ENCODE data around the gene SMG9.
A peak's percentile ranks its signal among the peaks of the same experiment; 100 is the strongest.

Gene SMG9

DNA sequence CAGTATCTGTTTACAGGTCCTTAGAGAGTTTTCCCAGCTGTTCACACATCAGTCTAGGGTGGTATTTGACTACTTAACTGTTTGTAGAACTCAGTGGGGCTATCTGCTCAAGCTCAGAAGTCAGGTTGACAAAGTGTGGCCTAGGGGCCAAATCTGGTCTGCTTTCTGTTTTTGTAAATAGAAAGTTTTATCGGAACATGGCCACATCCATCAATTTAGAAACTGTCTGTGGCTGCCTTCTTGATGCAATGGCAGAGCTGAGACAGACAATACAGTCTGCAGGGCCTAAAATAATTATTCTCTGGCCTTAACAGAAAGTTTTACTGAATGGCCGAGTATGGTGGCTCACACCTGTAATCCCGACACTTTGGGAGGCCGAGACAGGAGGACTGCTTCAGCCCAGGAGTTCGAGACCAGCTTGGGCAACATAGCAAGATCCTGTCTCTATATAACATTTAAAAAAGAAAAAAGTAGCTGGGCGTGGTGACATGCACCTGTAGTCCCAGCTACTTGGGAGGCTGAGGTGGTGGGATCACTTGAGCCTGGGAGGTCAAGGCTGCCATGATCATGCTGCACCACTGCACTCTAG is 2.4 kb downstream of the SMG9 start:
- peak in 1 of 5 donors; percentile 47 for DNase-seq

DNA sequence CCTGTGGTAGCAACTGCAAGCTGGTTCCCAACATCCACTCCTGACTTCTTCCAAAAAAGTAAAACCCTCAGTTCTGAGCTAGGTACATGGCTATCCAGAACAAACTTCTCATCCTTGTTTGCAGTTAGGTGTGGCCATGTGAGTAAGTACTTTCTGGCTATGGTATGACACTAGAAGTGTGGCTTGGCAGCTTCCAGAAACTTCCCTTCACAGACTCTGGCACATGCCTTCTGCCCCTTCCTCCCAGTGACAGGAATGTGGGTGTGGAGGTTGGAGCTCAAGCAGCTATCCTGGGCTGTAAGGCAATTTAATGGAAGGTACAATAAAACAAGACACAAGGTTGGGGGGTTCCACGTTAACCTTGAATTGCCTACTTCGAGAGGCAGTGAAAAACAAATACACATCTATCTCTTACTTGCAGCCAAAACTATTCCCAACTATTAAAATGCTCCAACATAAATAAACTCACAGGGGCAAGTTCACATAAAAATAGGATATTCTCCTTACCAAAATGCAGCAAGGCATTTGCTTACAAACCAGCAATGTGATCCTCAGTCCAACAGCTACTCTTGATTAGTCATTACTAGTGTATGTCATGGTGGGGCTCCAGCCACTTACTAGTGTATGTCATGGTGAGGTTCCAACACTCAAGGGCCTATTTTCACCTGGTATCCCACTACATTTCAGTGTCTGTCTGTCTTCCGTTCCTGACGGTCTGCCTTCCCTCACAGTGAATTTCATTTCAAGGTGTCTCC is 3.1 kb downstream of the SMG9 start:
- DNase-seq, result peak in 1 of 5 donors; percentile 28

DNA sequence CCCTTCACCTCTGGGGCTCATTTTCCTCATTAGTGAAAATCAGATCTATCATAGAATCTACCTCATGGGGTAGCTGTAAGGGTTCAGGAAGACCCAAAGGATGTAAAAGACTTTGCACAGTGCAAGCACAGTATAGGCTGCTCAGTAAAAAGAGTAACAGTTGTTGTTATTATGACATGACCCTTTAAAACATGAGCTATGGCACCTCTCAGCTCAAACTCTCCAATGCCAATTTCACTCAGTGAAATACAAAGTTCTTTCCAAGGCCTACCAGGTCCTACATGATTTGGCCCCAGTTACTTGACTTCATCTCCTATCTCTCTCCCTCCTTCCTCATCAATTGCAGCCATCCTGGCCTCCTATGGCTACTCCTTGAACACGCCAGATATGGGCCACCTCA is 4.9 kb downstream of the SMG9 start:
- no peak for DNase-seq

- DNase-seq, result no peak
Measured at GRCh38 chr19:43749152-43749551, 5.6 kb downstream of the SMG9 start.

DNA sequence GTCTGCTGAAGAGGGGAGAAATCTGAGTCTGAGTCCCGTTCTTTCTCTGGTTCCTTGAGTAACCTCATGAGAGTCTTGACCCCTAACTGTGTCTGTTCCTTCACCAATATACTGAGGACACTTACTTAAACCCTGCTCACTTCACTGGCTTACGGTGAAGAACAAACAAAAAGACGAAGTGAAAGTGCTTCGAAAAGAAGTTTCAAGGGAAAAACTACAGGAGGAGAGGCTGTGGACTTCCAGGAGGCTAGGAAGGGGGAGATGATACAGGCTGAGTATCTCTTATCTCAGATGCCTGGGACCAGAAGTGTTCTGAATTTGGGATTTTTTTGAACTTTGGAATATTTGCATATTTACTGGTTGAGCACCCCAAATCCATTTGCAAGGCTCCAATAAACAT is 6.1 kb downstream of the SMG9 start:
- DNase-seq, result no peak

DNA sequence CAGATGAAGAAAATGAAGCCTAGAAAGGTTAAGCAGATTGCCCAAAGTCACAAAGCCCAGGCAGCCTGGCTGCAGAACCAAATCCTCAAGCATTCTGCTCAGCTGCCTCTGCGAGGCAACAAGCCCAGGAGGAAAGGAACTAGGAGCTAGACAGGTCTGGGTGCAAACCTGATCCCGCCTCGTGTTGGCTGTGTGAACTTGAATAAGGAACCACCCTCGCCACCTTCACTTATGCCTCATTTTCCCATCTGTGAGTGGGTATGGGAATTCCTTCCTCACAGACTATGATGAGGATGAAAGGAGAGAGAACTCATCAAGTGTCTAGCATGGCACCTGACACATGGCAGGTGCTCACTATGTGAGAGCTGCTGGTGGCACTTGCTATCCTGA is 6.6 kb downstream of the SMG9 start:
- DNase-seq, result no peak

DNA sequence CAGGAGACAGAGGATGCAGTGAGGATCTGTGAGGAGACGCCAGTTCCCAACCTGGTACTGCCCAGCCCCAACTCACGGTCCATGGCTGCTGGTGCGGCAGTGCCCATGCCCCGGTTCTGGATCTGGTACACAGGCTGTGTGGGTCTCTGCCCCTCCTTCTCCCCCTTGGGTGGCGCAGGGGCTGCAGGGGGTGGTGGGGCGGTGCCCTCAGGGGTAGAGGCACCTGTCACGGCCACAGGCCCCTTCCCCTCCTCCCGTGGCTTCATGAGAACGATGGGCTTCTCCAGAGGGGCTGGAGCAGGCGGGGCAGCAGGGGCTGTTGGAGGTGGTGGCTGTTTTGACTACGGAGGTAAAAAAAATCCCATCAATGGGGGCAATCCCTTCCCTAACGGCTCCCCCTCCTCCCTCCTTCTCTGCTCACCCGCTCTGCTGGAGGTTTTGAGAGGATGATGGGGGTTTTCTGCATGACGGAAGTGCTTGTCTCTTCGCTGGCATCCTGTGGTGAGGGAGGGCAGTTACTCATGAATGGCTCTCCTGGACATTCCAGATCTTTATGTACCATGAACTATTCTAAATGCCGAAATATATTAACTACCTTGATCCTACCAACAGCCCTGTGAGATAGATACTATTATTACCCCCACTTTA is 7.1 kb downstream of the SMG9 start:
- DNase-seq, result peak in 1 of 5 donors; percentile 23

DNA sequence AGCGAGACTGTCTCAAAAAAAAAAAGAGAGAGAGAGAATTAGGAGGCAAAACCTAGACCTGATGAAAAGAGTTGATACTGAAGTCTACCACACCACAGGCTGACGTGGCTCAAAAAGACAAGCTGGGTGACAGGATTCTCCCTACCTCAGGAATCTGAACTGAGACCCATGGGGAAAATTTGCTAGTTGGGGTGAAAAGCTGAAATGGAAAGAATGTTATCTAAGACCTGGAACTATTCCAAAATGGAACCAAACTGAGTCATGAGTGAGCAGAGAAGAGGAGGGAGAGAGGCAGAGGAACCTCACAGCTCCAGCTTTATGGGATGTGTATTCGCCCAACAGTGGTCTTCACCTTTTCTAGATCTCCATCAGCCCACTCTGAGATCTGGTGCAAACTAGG is 11.7 kb downstream of the SMG9 start:
- no peak for DNase-seq

- DNase-seq, result no peak
Measured at GRCh38 chr19:43741075-43741825, 13.5 kb downstream of the SMG9 start.

DNA sequence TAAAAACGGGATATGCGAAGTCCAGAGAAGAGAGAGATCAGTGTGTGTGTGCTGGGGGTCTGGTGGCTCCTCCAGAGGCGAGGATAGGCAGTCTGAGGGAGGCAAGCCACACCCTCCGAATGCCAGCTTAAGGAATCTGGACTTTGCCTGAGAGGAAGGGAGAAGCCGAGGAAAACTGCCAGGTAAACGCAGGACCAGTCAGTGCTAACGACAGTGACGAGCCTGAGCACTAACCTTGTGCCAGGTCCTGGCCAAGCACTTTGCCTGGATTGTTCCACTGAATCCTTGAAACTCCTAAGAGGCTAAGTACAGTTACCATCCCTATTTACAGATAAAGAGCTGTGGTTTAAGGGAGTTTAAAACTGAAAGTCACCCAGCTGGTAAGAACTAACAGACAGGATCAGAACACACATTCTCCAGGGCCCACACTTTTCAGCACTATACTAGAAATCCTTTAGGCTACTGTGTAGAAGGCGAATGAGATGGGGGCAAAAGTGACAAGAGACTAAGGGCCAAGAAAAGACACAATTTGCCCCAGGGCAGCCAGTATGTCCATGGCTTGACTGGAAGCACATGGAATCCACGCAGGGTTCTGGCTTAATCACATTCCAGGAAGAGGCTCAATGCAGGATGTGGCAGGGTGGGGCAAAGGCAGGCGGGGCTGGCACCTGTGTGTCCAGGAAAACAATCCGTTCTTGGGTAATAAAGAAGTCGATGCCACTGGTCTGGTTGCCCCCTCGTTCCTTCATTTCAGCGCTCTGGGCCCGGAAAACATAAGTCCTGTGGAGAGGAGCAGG is 15.1 kb downstream of the SMG9 start:
- no peak for DNase-seq

GRCh38 chr19:43738780-43739211 is 16.0 kb downstream of the SMG9 start:
- DNase-seq, result no peak

DNA sequence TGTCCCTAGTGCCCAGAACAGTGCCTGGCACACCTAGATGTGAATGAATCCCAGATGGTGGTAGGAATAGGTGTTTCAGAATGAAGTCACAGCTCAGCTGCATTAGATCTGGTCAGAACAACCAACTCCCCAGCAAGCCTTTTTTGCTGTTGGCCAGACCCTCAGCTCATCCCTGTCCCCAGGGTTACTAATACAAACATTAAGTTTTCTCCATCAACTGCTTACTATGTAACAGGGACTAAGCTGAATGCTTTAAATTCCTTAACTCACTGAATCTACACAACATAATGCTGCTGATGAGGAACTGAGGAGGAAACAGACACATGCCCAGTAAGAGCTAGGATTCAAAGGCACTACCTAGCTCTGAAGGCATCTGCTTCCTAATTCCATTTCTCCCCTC is 18.8 kb downstream of the SMG9 start:
- no peak for DNase-seq

DNA sequence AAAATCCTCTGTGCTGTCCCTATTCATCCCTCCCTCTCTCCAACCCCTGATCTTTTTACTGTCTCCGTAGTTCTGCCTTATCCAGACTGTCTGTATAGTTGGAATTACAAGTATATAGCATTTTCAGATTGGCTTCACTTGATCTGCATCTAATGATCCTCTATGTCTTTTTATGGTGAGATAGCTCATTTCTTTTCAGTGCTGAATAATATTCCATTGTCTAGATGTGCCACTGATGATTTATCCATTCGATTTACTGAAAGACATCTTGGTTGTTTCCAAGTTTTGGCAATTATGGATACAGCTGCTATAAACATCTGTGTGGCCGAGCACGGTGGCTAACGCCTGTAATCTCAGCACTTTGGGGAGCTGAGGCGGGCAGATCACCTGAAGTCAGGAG is 19.7 kb downstream of the SMG9 start:
- no peak for DNase-seq

DNA sequence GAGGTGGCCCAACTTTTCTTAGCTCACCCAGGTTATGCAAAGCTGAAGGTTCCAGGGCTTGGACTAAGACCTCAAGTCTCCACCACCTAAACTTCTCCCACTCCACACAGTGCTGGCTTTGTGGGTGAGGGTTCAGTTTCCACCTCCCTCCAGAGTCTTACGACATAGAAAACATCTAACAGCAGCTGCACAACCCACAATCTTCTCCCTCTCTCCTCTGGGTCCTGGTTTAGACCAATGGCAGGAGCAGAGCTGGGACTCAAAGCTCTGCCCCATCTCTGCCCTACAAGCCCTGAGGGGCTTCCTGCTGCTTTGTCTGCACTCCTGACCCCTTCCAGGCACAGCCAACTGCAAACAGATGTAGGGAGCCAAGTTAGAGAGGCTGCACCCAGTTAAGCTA is 22.9 kb downstream of the SMG9 start:
- DNase-seq, result no peak

- DNase-seq, result no peak
Measured at GRCh38 chr19:43731346-43731745, 23.4 kb downstream of the SMG9 start.

- no peak for DNase-seq
Measured at GRCh38 chr19:43729919-43730318, 24.8 kb downstream of the SMG9 start.

DNA sequence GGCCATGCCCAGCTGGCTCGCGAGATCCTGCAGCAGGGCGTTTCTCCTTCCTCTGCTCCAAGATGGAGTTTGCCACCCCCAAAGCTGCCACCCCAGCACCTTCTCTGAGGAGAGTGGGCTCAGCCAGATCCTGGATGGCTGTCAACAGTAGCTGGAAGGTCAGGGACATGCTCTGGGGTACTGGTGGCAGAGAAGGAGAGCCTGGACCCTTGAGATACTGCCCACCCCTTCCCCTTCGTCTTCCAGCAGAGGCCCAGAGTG is 27.2 kb downstream of the SMG9 start:
- no peak for DNase-seq

DNA sequence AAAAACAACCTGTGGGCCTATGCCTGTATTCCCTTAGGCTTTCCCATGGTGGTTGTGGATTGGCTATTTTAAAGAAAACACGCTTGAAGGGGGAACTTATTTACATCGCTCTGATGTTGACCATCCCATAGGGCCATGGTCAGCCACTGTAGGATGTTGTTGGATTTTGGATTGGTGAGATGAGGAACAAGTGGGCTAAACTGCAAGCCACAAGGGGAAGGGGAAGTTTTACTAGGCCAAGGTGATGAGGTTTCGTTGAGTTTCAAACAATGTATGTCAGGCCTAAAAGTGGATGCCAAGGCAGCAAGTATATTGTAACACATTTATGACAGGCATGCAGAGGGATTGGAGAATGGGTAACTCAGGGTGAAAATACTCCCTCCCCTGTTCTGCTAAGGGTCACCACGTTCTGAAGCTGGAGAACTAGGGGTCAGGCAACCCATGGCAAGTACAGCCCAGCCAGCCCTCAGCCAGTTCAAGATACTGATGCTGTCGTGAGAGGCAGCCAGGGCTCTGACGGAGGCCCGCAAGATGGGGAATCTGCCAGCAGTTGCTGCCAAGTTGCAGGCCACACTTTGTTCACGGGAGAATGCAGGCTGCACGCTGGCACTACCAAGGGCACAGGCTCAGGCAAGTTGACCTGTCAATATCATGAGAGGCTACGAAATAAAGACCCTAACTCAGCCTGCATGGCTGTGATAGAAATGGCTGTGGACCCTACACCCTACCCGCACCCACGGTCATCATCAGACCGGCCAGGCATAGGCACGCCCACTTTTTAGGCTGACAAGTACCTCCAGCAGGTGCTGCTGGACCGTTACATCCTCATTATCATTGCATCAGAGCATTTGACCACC is 27.8 kb downstream of the SMG9 start:
- no peak for DNase-seq

- no peak for DNase-seq
Measured at GRCh38 chr19:43725468-43725867, 29.3 kb downstream of the SMG9 start.

GRCh38 chr19:43724896-43725295 is 29.9 kb downstream of the SMG9 start:
- DNase-seq, result no peak

GRCh38 chr19:43723588-43723987 is 31.2 kb downstream of the SMG9 start:
- no peak for DNase-seq

DNA sequence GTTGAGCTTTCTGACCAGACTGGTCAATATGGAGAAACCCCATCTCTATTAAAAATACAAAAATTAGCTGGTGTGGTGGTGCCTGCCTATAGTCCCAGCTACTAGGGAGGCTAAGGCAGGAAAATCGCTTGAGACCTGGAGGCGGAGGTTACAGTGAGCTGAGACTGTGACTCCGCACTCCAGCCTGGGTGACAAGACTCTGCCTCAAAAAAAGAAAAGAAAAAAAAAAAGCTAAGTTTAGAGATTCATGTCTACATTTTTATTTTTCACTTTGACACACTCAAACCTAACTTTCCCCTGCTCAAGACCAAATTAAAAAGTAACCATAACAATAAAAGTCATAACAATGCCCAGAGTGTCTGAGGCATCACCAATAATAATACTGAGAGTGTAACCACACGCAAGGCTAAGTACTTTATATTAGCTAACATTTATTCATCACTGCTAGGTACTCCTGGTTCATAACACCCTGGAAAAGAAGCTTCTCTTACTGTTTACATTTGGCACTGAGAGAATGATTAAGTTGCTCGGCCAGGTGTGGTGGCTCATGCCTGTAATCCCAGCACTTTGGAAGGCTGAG is 33.2 kb downstream of the SMG9 start:
- no peak for DNase-seq

Measured in T-helper 1 cell (primary cell).